Right atrium auricular region (tissue), 2 donors: ENCODE measurements around the gene XCR1. TPM values are rescaled to one million over a fixed set of nuclear protein-coding genes. Genes with fewer than 3 reads are reported as not detected.
"Not testable (repeated sequence)": the region's sequence is repeated elsewhere in the genome, so short reads cannot be mapped to it uniquely, and the experiment has no call there.

Experiments
- DNase-seq: peaks from one replicate; pipeline ENCODE4 v3.0.0-alpha.2; 2019; ENCODE audit warnings: low spot score
- H3K27ac ChIP-seq, 2 donors: fragments of 200-600 bp; sonication (generic); 1 replicate in 1 of 2; 2 replicates in 1 of 2; pipeline ENCODE4 v1.5.1; 2016 to 2019
- H3K27me3 ChIP-seq, 2 donors: fragments of 200-600 bp; sonication (generic); one replicate each; pipeline versions ENCODE4 v1.5.1 to v1.6.0; 2017 to 2019
- H3K36me3 ChIP-seq: fragments of 200-600 bp; sonication (generic); one replicate; pipeline ENCODE4 v1.5.1; 2016
- H3K4me1 ChIP-seq, 2 donors: fragments of 200-600 bp; sonication (generic); one replicate each; pipeline versions ENCODE4 v1.5.1 to v1.6.0; 2017 to 2019
- H3K4me3 ChIP-seq, 2 donors: fragments of 200-600 bp; sonication (generic); 1 replicate in 1 of 2; 2 replicates in 1 of 2; pipeline ENCODE4 v1.5.1; 2017 to 2019; ENCODE audit warnings: mild to moderate bottlenecking in 1 of 2, moderate library complexity in 1 of 2
- H3K9me3 ChIP-seq, 2 donors: fragments of 200-600 bp; sonication (generic); one replicate each; pipeline ENCODE4 v1.5.1; 2019
- total RNA-seq, 2 donors: library from RNA; depleted of rRNA; stranded (reverse); fragments of >200 nt; gene quantifications; one replicate each; pipeline ENCODE4 v1.1.0, GENCODE V29; 2016
- TF ChIP-seq, protein P1 (sequence below), 2 donors: fragments of 200-600 bp; sonication (generic); IDR thresholded peaks; one replicate each; pipeline ENCODE4 v1.5.1; 2019; ENCODE audit warnings: antibody characterized with exemption in 2 of 2

Gene XCR1
- total RNA-seq, 2 donors from 2014 or later, result not detected

DNA sequence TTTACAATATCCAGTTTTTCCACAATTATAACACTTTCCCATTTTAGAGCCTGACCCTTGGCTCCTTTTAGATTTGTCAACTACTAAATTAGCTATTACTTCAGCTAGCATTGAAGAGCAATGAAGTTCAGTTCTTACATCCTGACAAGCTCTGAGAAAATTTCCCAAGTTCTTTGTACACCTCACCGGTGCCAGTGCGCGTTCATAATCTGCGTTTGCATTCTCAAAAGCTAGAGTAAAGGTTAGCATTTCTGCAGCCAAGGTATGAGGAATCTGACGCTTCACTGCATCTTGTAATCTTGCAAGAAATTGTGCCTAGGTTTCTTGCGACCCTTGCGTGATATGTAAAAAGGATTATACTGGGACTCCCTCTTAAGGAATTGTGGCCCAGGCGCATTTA, 25.2 kb upstream of the XCR1 start:
- no peaks in the 10 kb centered on the region for H3K36me3 ChIP-seq
- no peaks in the 10 kb centered on the region for H3K4me1 ChIP-seq
- H3K9me3 ChIP-seq, result no peaks in the 10 kb centered on the region
- TF ChIP-seq, protein P1, sequence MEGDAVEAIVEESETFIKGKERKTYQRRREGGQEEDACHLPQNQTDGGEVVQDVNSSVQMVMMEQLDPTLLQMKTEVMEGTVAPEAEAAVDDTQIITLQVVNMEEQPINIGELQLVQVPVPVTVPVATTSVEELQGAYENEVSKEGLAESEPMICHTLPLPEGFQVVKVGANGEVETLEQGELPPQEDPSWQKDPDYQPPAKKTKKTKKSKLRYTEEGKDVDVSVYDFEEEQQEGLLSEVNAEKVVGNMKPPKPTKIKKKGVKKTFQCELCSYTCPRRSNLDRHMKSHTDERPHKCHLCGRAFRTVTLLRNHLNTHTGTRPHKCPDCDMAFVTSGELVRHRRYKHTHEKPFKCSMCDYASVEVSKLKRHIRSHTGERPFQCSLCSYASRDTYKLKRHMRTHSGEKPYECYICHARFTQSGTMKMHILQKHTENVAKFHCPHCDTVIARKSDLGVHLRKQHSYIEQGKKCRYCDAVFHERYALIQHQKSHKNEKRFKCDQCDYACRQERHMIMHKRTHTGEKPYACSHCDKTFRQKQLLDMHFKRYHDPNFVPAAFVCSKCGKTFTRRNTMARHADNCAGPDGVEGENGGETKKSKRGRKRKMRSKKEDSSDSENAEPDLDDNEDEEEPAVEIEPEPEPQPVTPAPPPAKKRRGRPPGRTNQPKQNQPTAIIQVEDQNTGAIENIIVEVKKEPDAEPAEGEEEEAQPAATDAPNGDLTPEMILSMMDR (IDR thresholded peaks at IDR 0.05), result no peak
- no peak overlapping the region for H3K4me3 ChIP-seq
- H3K27ac ChIP-seq, result no peak overlapping the region
- no peaks in the 10 kb centered on the region for H3K27me3 ChIP-seq
- no peak for DNase-seq

DNA sequence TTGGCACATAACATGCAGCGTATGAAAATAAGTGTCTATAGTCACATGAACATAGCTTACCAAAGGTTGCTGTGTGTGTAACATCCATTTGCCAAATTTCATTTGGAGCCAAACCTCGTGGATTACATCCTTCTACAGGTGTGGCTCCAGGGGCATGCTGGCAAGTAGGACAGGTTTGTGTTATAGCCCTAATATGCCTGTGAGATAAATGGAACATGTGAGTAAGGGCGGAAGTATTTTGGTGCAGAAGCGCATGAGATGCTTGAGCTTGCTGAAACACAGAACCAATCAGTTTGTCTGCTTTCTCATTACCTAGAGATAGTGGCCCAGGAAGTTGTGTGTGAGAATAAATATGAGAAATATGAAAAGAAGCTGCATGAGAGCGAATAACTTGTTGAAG, 21.8 kb upstream of the XCR1 start:
- Histone ChIP-seq H3K4me3 (no peak overlapping the region), H3K4me1 (no peaks in the 10 kb centered on the region), H3K9me3 (no peaks in the 10 kb centered on the region), H3K27ac (no peak overlapping the region), H3K27me3 (no peaks in the 10 kb centered on the region), H3K36me3 (no peaks in the 10 kb centered on the region)
- no peak for DNase-seq
- TF ChIP-seq, protein P1 (IDR thresholded peaks at IDR 0.05), result no peak

DNA sequence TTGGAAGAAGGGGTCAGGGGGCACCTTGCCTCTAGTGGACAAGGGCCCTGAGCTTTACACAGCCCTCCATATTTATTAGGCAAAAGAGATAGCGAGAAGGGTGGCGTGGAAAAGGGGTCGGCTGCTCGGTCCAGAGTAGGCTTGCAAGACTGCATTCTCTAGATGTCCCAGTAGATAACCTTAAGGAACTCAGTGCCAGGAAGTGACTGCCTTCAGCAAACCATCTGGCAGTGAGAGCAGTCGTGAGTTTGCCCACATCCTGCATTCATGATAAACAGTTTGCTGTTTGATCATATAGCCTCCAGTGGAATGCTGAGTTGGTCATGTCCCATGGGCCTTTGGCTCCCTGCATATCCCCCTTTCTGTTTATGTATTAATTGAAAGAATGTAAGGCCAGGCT, 18.9 kb upstream of the XCR1 start:
- not testable (repeated sequence) for H3K27ac ChIP-seq, H3K27me3 ChIP-seq, H3K9me3 ChIP-seq, H3K4me1 ChIP-seq, H3K4me3 ChIP-seq, DNase-seq, H3K36me3 ChIP-seq

DNA sequence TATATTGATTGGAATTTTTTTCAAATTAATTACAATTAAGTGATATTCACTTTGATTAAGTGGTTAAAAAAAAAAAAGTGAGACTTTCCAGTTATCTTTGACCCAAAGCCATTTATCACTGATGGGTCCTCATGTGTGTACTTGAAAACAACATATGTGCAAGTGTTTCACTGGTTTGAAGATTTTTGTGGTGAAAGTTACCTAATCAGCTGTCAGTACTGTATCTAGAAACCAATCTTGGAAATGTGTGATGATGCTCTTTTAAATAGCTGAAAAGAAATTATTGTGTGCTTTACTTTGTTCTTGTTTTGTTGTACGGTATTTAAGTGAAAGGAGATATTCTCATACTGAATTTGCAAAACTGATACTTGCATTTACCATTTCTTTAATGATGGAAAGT, 11.6 kb upstream of the XCR1 start:
- no peak for DNase-seq
- no peak overlapping the region for H3K4me3 ChIP-seq
- no peaks in the 10 kb centered on the region for H3K36me3 ChIP-seq
- TF ChIP-seq, protein P1 (IDR thresholded peaks at IDR 0.05), result no peak
- H3K9me3 ChIP-seq, result no peaks in the 10 kb centered on the region
- H3K27ac ChIP-seq, result no peak overlapping the region
- no peaks in the 10 kb centered on the region for H3K4me1 ChIP-seq
- H3K27me3 ChIP-seq, result no peaks in the 10 kb centered on the region

DNA sequence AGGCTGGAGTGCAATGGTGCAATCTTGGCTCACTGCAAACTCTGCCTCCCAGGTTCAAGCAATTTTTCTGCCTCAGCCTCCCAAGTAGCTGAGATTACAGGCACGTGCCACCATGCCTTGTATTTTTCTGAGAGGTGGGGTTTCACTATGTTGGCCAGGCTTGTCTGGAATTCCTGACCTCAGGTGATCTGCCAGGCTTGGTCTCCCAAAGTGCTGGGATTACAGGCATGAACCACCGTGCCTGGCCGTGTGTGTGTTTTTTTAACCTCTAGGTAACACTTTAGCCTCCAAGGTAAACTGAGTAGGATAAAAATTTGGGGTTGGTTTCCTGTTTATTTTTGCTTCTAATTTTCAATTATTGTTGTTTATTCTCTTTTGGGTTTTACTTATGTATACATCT, 10.8 kb upstream of the XCR1 start:
- not testable (repeated sequence) for H3K27me3 ChIP-seq, H3K4me1 ChIP-seq, H3K27ac ChIP-seq, H3K4me3 ChIP-seq, DNase-seq, H3K36me3 ChIP-seq, H3K9me3 ChIP-seq

DNA sequence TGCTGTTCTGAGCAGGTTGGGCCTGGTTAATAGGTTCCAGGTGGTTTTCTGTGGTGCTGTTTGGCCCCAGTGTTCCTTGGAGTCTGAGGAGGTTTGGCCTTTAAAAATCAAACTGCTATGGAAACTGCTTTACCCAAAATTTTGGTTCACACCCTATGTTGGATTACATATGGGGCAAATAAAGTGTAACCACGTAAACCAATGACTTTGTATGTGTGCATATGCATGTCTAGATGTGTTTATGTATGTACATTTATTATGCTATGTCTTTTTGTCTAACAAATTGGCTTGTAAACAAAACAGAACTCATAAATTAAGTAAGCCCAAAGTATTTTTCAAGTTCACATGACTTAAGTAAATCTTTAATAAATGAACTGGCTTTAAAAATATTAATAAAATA, 8.9 kb upstream of the XCR1 start:
- no peak overlapping the region for H3K4me3 ChIP-seq
- H3K36me3 ChIP-seq, result no peaks in the 10 kb centered on the region
- H3K4me1 ChIP-seq, result no peaks in the 10 kb centered on the region
- DNase-seq, result no peak
- no peak overlapping the region for H3K27ac ChIP-seq
- no peaks in the 10 kb centered on the region for H3K27me3 ChIP-seq
- TF ChIP-seq, protein P1 (IDR thresholded peaks at IDR 0.05), result no peak
- H3K9me3 ChIP-seq, result no peaks in the 10 kb centered on the region

DNA sequence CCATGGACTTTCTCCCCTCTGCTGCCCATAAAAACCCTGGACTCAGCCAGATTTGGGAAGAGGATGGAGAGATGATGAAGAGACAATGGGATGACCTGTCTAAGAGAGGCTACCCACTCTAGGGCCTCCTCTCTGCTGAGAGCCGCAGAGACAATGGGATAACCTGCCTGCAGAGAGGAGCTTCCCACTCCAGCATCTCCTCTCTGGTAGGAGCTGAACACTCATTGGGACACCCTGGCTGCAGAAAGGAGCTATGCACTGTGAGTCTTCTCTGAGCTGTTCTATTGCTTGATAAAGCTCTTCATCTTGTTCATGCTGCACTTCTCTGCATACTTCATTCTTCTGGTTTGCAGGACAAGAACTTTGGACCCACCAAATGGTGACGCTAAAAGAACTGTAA, 4.5 kb upstream of the XCR1 start:
- H3K27me3 ChIP-seq, result no peaks in the 10 kb centered on the region
- H3K27ac ChIP-seq, result no peak overlapping the region
- no peak overlapping the region for H3K4me3 ChIP-seq
- no peak for DNase-seq
- TF ChIP-seq, protein P1 (IDR thresholded peaks at IDR 0.05), result no peak
- H3K4me1 ChIP-seq, result no peaks in the 10 kb centered on the region
- H3K36me3 ChIP-seq, result no peaks in the 10 kb centered on the region
- no peaks in the 10 kb centered on the region for H3K9me3 ChIP-seq
